GM12892 (cell line): ENCODE measurements around the gene LRMDA.

Experiments
- POLR2A ChIP-seq: IDR thresholded peaks from 2 replicates; pipeline ENCODE4 v1.6.1; 2011; ENCODE audit warnings: low read depth, low read length, control low read depth
- POLR2AphosphoS5 ChIP-seq: IDR thresholded peaks from 2 replicates; pipeline ENCODE4 v1.6.1; 2011; ENCODE audit warnings: low read depth, low read length, control low read depth
- TAF1 ChIP-seq: IDR thresholded peaks from 2 replicates; pipeline ENCODE4 v1.6.1; 2011; ENCODE audit warnings: low read depth, mild to moderate bottlenecking, control low read depth, low read length, borderline replicate concordance

DNA sequence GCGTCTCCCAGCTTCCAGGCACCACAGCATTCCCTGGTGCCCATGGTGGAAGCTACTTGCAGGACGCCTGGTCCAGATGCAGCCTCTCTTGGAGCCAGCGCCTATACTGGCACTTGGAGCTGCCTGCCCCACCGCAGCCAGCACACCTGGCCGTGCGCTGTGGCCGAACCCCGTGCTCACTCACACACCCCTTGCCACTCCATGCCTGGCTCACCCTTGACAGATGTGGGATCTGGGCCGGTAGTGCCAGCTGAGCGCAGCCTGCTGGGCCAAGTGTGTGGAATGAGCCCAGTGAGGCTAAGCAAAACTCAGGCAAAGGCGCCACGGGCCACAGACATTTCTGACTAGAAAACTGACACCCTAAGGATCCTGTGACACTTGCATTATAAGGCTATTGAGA, 884.8 kb downstream of the LRMDA start:
- TF ChIP-seq POLR2A (no peak), TAF1 (no peak), POLR2AphosphoS5 (no peak)
